Trophoblast cell (in vitro differentiated cells and primary cell): Measurements from ENCODE around the gene DYNLRB2.

ENCODE experiments used
- DNase-seq, 2 donors: peaks; one replicate each; pipeline ENCODE4 v3.0.0-alpha.2; 2016
- H2AFZ ChIP-seq: 2 replicates; pipeline ENCODE4 v1.6.1; 2013; ENCODE audit warnings: low read length, moderate library complexity, mild to moderate bottlenecking; ENCODE audit not compliant: insufficient read depth, poor library complexity
- H2AK5ac ChIP-seq: 2 replicates; pipeline ENCODE4 v1.6.1; 2013; ENCODE audit warnings: mild to moderate bottlenecking, low read length
- H2BK120ac ChIP-seq: 2 replicates; pipeline ENCODE4 v1.6.1; 2013; ENCODE audit warnings: low read length, mild to moderate bottlenecking, moderate library complexity; ENCODE audit not compliant: insufficient read depth, poor library complexity
- H2BK12ac ChIP-seq: 2 replicates; pipeline ENCODE4 v1.6.1; 2013; ENCODE audit warnings: mild to moderate bottlenecking, low read length, moderate library complexity
- H2BK5ac ChIP-seq: 2 replicates; pipeline ENCODE4 v1.6.1; 2013; ENCODE audit warnings: low read length, low read depth, moderate library complexity, mild to moderate bottlenecking; ENCODE audit not compliant: poor library complexity
- H3K14ac ChIP-seq: 2 replicates; pipeline ENCODE4 v1.6.1; 2013; ENCODE audit warnings: mild to moderate bottlenecking, low read length
- H3K18ac ChIP-seq: 2 replicates; pipeline ENCODE4 v1.6.1; 2013; ENCODE audit warnings: mild to moderate bottlenecking, low read length
- H3K23ac ChIP-seq: 2 replicates; pipeline ENCODE4 v1.6.1; 2013; ENCODE audit warnings: low read length
- H3K27ac ChIP-seq: 2 replicates; pipeline ENCODE4 v1.5.1; 2013; ENCODE audit warnings: low read depth, mild to moderate bottlenecking, inconsistent platforms, low read length, moderate library complexity
- H3K27me3 ChIP-seq: 2 replicates; pipeline ENCODE4 v1.6.1; 2013; ENCODE audit warnings: inconsistent platforms, mild to moderate bottlenecking, low read length, moderate library complexity; ENCODE audit not compliant: insufficient read depth
- H3K36me3 ChIP-seq, 2 experiments: 1 replicate in 1 of 2; 2 replicates in 1 of 2; pipeline ENCODE4 v1.6.1; 2013; ENCODE audit warnings: low read length in 2 of 2, mild to moderate bottlenecking in 2 of 2, moderate library complexity in 1 of 2; ENCODE audit not compliant: insufficient read depth in 2 of 2, control insufficient read depth in 1 of 2
- H3K4ac ChIP-seq: 2 replicates; pipeline ENCODE4 v1.6.1; 2013; ENCODE audit warnings: low read depth, mild to moderate bottlenecking, low read length, moderate library complexity
- H3K4me1 ChIP-seq, 2 experiments: 1 replicate in 1 of 2; 2 replicates in 1 of 2; pipeline ENCODE4 v1.6.1; 2013; ENCODE audit warnings: low read length in 2 of 2, mild to moderate bottlenecking in 2 of 2, moderate library complexity in 1 of 2; ENCODE audit not compliant: insufficient read depth in 2 of 2, control insufficient read depth in 1 of 2
- H3K4me2 ChIP-seq: 2 replicates; pipeline ENCODE4 v1.6.1; 2013; ENCODE audit warnings: inconsistent platforms, mild to moderate bottlenecking, low read length, moderate library complexity
- H3K4me3 ChIP-seq: 2 replicates; pipeline ENCODE4 v1.5.1; 2013; ENCODE audit warnings: mild to moderate bottlenecking, low read depth, low read length, inconsistent platforms
- H3K79me1 ChIP-seq: one replicate; pipeline ENCODE4 v1.6.1; 2013; ENCODE audit warnings: low read length
- H3K79me2 ChIP-seq: 2 replicates; pipeline ENCODE4 v1.6.1; 2013; ENCODE audit warnings: low read length, mild to moderate bottlenecking; ENCODE audit not compliant: control insufficient read depth, insufficient read depth, poor library complexity
- H3K9ac ChIP-seq: 2 replicates; pipeline ENCODE4 v1.6.1; 2013; ENCODE audit warnings: mild to moderate bottlenecking, low read length
- H3K9me3 ChIP-seq: 2 replicates; pipeline ENCODE4 v1.6.1; 2013; ENCODE audit warnings: low read depth, mild to moderate bottlenecking, control low read depth, inconsistent platforms, low read length; ENCODE audit not compliant: insufficient read depth
- H4K12ac ChIP-seq: 2 replicates; pipeline ENCODE4 v1.6.1; 2013; ENCODE audit warnings: low read depth, mild to moderate bottlenecking, low read length, moderate library complexity
- H4K8ac ChIP-seq: 2 replicates; pipeline ENCODE4 v1.6.1; 2013; ENCODE audit warnings: low read depth, mild to moderate bottlenecking, low read length, moderate library complexity
- H4K91ac ChIP-seq: one replicate; pipeline ENCODE4 v1.6.1; 2013; ENCODE audit warnings: low read depth, mild to moderate bottlenecking, low read length, moderate library complexity
- WGBS: extraction: QIAGEN DNeasy Blood & Tissue Kit; methylation state at CpG from one replicate; pipeline ENCODE4 v1.1.7; 2013; ENCODE audit warnings: missing lambda C conversion rate; ENCODE audit not compliant: insufficient read length, insufficient coverage; ENCODE audit errors: extremely low coverage; 5-methylcytosine and 5-hydroxymethylcytosine counted together

DYNLRB2 gene

DNA sequence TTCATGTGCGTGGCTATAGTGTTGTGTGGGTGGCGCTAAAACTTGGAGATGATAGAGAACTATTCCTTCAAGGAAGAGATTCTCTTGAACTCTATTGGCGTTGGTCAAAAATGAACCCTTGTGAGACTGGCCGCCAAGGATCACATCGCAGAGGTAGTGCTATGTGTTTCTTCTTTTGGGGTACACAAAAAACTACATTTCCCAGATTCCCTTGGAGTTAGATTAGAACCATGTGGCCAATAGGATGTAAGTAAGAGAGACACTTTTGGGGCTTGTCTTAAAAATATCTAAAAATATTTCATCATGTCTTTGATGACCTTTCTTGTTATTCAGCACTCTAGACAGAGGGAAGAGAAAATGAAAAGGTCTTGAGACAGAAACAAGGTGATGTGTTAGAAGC, 25.4 kb upstream of the DYNLRB2 start:
- H3K4me3 ChIP-seq, result no peak overlapping the region
- H3K4ac ChIP-seq, result no peak overlapping the region
- no peaks in the 10 kb centered on the region for H3K27me3 ChIP-seq
- no peak overlapping the region for H2BK5ac ChIP-seq
- H4K8ac ChIP-seq, result no peak overlapping the region
- no peak overlapping the region for H3K27ac ChIP-seq
- no peaks in the 10 kb centered on the region for H3K79me1 ChIP-seq
- H2BK120ac ChIP-seq, result no peak overlapping the region
- no peak overlapping the region for H3K9ac ChIP-seq
- no peaks in the 10 kb centered on the region for H3K36me3 ChIP-seq
- H3K18ac ChIP-seq, result no peak overlapping the region
- no CpG with 5 or more reads among the region's 5 CpGs for WGBS
- H2AK5ac ChIP-seq, result no peak overlapping the region
- no peak overlapping the region for H3K23ac ChIP-seq
- H3K4me1 ChIP-seq, result no peaks in the 10 kb centered on the region
- no peaks in the 10 kb centered on the region for H3K9me3 ChIP-seq
- H3K14ac ChIP-seq, result no peak overlapping the region
- no peak for DNase-seq
- no peak overlapping the region for H4K12ac ChIP-seq
- no peak overlapping the region for H2AFZ ChIP-seq
- H3K4me2 ChIP-seq, result no peak overlapping the region
- H3K79me2 ChIP-seq, result no peaks in the 10 kb centered on the region
- H4K91ac ChIP-seq, result no peak overlapping the region
- H2BK12ac ChIP-seq, result no peak overlapping the region

DNA sequence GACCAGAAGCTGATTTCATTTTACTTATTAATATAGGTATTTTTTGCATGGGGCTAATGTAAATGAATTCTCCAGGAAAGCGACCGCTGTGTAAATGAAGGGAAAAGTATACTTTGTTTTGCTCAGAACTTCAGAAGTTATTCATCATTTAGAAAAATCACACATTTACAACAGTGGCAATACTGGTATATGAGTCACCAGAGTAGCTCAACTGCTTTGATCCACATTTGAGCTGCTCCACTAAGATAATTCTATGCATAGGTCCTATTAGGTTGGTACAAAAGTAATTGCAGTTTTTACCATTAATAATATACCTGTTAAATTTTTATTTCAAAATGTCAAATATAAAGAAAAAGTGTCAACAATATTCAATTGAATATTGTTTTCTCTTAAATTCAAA, 22.9 kb upstream of the DYNLRB2 start:
- WGBS, result no CpG with 5 or more reads among the region's 2 CpGs
- Histone ChIP-seq H2AFZ (no peak overlapping the region), H3K9ac (no peak overlapping the region), H3K4me2 (no peak overlapping the region), H4K12ac (no peak overlapping the region), H3K23ac (no peak overlapping the region), H3K4me3 (no peak overlapping the region), H3K4ac (no peak overlapping the region), H4K8ac (no peak overlapping the region), H3K27me3 (no peaks in the 10 kb centered on the region), H3K14ac (no peak overlapping the region), H3K9me3 (no peaks in the 10 kb centered on the region), H3K27ac (no peak overlapping the region), H3K79me2 (no peaks in the 10 kb centered on the region), H4K91ac (no peak overlapping the region), H2BK12ac (no peak overlapping the region), H2BK5ac (no peak overlapping the region), H3K18ac (no peak overlapping the region), H3K79me1 (no peaks in the 10 kb centered on the region), H3K36me3 (no peaks in the 10 kb centered on the region), H2BK120ac (no peak overlapping the region), H2AK5ac (no peak overlapping the region), H3K4me1 (no peaks in the 10 kb centered on the region)
- peak in 1 of 2 donors; percentile 39 for DNase-seq

DNA sequence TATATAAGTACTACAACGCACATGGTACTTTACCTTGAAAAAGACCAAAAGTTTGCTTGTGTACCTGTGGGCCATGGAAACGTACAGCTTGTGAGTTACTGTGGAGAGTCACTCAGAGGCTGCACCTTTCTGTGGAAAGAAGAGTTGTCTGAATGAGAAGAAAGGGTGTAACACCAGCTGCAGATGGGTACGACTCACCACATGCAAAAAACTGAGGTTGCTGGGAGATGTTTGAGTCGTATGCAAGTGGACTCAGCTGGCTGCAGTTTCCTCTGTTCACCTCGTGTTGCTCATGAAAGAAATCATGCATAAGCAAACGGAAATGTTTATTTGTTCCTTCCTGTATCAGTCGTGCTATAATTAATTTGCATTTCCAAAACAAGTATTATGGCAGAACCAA, 22.4 kb upstream of the DYNLRB2 start:
- Histone ChIP-seq H2AK5ac (no peak overlapping the region), H3K4me2 (no peak overlapping the region), H3K79me1 (no peaks in the 10 kb centered on the region), H3K23ac (no peak overlapping the region), H2BK5ac (no peak overlapping the region), H3K14ac (no peak overlapping the region), H3K4me1 (no peaks in the 10 kb centered on the region), H4K91ac (no peak overlapping the region), H2BK120ac (no peak overlapping the region), H4K8ac (no peak overlapping the region), H3K27me3 (no peaks in the 10 kb centered on the region), H4K12ac (no peak overlapping the region), H3K9ac (no peak overlapping the region), H3K4me3 (no peak overlapping the region), H3K36me3 (no peaks in the 10 kb centered on the region), H2AFZ (no peak overlapping the region), H3K18ac (no peak overlapping the region), H3K9me3 (no peaks in the 10 kb centered on the region), H3K4ac (no peak overlapping the region), H3K27ac (no peak overlapping the region), H3K79me2 (no peaks in the 10 kb centered on the region), H2BK12ac (no peak overlapping the region)
- no CpG with 5 or more reads among the region's 7 CpGs for WGBS
- no peak for DNase-seq

- H3K4ac ChIP-seq, result no peak overlapping the region
- H3K79me1 ChIP-seq, result no peaks in the 10 kb centered on the region
- H4K12ac ChIP-seq, result no peak overlapping the region
- H3K36me3 ChIP-seq, result no peaks in the 10 kb centered on the region
- DNase-seq, result no peak
- no peak overlapping the region for H2AK5ac ChIP-seq
- no peak overlapping the region for H3K4me2 ChIP-seq
- H4K91ac ChIP-seq, result no peak overlapping the region
- H3K27ac ChIP-seq, result no peak overlapping the region
- H3K27me3 ChIP-seq, result no peaks in the 10 kb centered on the region
- no CpG with 5 or more reads among the region's 3 CpGs for WGBS
- no peak overlapping the region for H3K23ac ChIP-seq
- no peak overlapping the region for H2BK5ac ChIP-seq
- no peak overlapping the region for H3K4me3 ChIP-seq
- H3K4me1 ChIP-seq, result no peaks in the 10 kb centered on the region
- no peak overlapping the region for H3K9ac ChIP-seq
- H2AFZ ChIP-seq, result no peak overlapping the region
- H3K14ac ChIP-seq, result no peak overlapping the region
- no peak overlapping the region for H4K8ac ChIP-seq
- H3K79me2 ChIP-seq, result no peaks in the 10 kb centered on the region
- H2BK120ac ChIP-seq, result no peak overlapping the region
- no peaks in the 10 kb centered on the region for H3K9me3 ChIP-seq
- H3K18ac ChIP-seq, result no peak overlapping the region
- H2BK12ac ChIP-seq, result no peak overlapping the region
These were observed 21.6 kb upstream of the DYNLRB2 start for GRCh38 chr16:80519189-80519588.
